Loucy (cell line): ENCODE data around the gene SLAMF7.

ENCODE experiments used
- H2AFZ ChIP-seq: fragments of 200-600 bp; sonication (generic); 2 replicates; pipeline ENCODE4 v1.6.0; 2016; ENCODE audit warnings: antibody characterized with exemption, mild to moderate bottlenecking, low read length, moderate library complexity
- H3F3A ChIP-seq: fragments of 200-600 bp; 2 replicates; pipeline ENCODE4 v1.6.0; 2016; ENCODE audit warnings: antibody characterized with exemption, low read depth, mild to moderate bottlenecking
- H3K27me3 ChIP-seq: fragments of 200-600 bp; sonication (generic); 2 replicates; pipeline ENCODE4 v1.6.1; 2014; ENCODE audit warnings: low read length, mild to moderate bottlenecking; ENCODE audit not compliant: insufficient read depth, poor library complexity, severe bottlenecking
- H3K36me3 ChIP-seq: fragments of 200-600 bp; sonication (generic); 2 replicates; pipeline ENCODE4 v1.6.1; 2016; ENCODE audit warnings: low read length; ENCODE audit not compliant: insufficient read depth
- H3K4me1 ChIP-seq: fragments of 200-600 bp; sonication (generic); 2 replicates; pipeline ENCODE4 v1.5.1; 2014; ENCODE audit warnings: low read length, mild to moderate bottlenecking; ENCODE audit not compliant: insufficient read depth, poor library complexity, severe bottlenecking
- H3K4me2 ChIP-seq: fragments of 200-600 bp; sonication (generic); 2 replicates; pipeline ENCODE4 v1.6.0; 2014; ENCODE audit warnings: antibody characterized with exemption, low read length, low read depth, mild to moderate bottlenecking; ENCODE audit not compliant: poor library complexity, severe bottlenecking
- H3K4me3 ChIP-seq: fragments of 200-600 bp; sonication (generic); 2 replicates; pipeline ENCODE4 v1.5.1; 2014; ENCODE audit warnings: low read length, mild to moderate bottlenecking, mixed read lengths; ENCODE audit not compliant: poor library complexity, severe bottlenecking
- H3K79me2 ChIP-seq: fragments of 200-600 bp; sonication (generic); 2 replicates; pipeline ENCODE4 v1.6.1; 2014; ENCODE audit warnings: low read length; ENCODE audit not compliant: insufficient read depth
- H3K9ac ChIP-seq: fragments of 200-600 bp; sonication (generic); 2 replicates; pipeline ENCODE4 v1.6.0; 2014; ENCODE audit warnings: mild to moderate bottlenecking, low read depth, low read length, moderate library complexity; ENCODE audit not compliant: poor library complexity, severe bottlenecking
- H3K9me2 ChIP-seq: fragments of 200-600 bp; sonication (generic); replicated peaks from 2 replicates; pipeline ENCODE4 v1.6.1; 2016; ENCODE audit warnings: low read depth, low read length, mixed read lengths
- H3K9me3 ChIP-seq: fragments of 200-600 bp; sonication (generic); 2 replicates; pipeline ENCODE4 v1.6.1; 2014; ENCODE audit warnings: mild to moderate bottlenecking, antibody characterized with exemption, low read length, low read depth; ENCODE audit not compliant: insufficient read depth
- H4K20me1 ChIP-seq: fragments of 200-600 bp; sonication (generic); 2 replicates; pipeline ENCODE4 v1.6.0; 2014; ENCODE audit warnings: antibody characterized with exemption, low read length, mild to moderate bottlenecking; ENCODE audit not compliant: insufficient read depth, poor library complexity, severe bottlenecking
- CTCF ChIP-seq: fragments of 200-600 bp; sonication (generic); conservative IDR thresholded peaks from 2 replicates; pipeline ENCODE4 v1.5.1; 2014; ENCODE audit warnings: mild to moderate bottlenecking, antibody characterized with exemption, low read length
- EZH2phosphoT487 ChIP-seq: fragments of 200-600 bp; IDR thresholded peaks from 2 replicates; pipeline ENCODE4 v1.6.1; 2018; ENCODE audit warnings: antibody characterized with exemption, mild to moderate bottlenecking, moderate library complexity, borderline replicate concordance

The SLAMF7 gene

GRCh38 chr1:160789051-160789701, 50.1 kb downstream of the SLAMF7 start:
- Histone ChIP-seq H4K20me1 (no peaks in the 10 kb centered on the region), H3K27me3 (no peaks in the 10 kb centered on the region), H3K4me2 (no peak overlapping the region), H3K79me2 (no peaks in the 10 kb centered on the region), H3F3A (no peaks in the 10 kb centered on the region), H3K9ac (no peak overlapping the region), H3K4me1 (peaks cover 4% of the 10 kb centered on the region), H3K36me3 (no peaks in the 10 kb centered on the region), H3K9me3 (no peaks in the 10 kb centered on the region), H3K9me2 (no peaks in the 10 kb centered on the region), H3K4me3 (no peak overlapping the region), H2AFZ (no peak overlapping the region)
- TF ChIP-seq CTCF (no peak), EZH2phosphoT487 (no peak)

GRCh38 chr1:160789702-160790611, 50.9 kb downstream of the SLAMF7 start:
- Histone ChIP-seq H3K4me2 (no peak overlapping the region), H3K9ac (no peak overlapping the region), H3K9me3 (no peaks in the 10 kb centered on the region), H4K20me1 (no peaks in the 10 kb centered on the region), H3K4me1 (peaks cover 4% of the 10 kb centered on the region), H3K79me2 (no peaks in the 10 kb centered on the region), H3K36me3 (no peaks in the 10 kb centered on the region), H3K9me2 (no peaks in the 10 kb centered on the region), H3K27me3 (no peaks in the 10 kb centered on the region), H2AFZ (no peak overlapping the region), H3K4me3 (no peak overlapping the region), H3F3A (no peaks in the 10 kb centered on the region)
- TF ChIP-seq CTCF, result no peak
- TF ChIP-seq EZH2phosphoT487, result no peak

GRCh38 chr1:160794376-160794775, 55.3 kb downstream of the SLAMF7 start:
- Histone ChIP-seq H3K9me2 (no peaks in the 10 kb centered on the region), H3K4me1 (peaks cover 17% of the 10 kb centered on the region), H3K27me3 (no peaks in the 10 kb centered on the region), H2AFZ (no peak overlapping the region), H3K4me3 (no peak overlapping the region), H3K79me2 (no peaks in the 10 kb centered on the region), H4K20me1 (no peaks in the 10 kb centered on the region), H3K4me2 (no peak overlapping the region), H3K9me3 (no peaks in the 10 kb centered on the region), H3K36me3 (no peaks in the 10 kb centered on the region), H3F3A (no peaks in the 10 kb centered on the region), H3K9ac (no peak overlapping the region)
- TF ChIP-seq CTCF (no peak), EZH2phosphoT487 (no peak)
